Forelimb muscle (tissue), 1 donor: ENCODE results near the gene MATN4. TPM values are rescaled to one million over a fixed set of nuclear protein-coding genes. Genes with fewer than 3 reads are reported as not detected.
"Not testable (repeated sequence)": the region's sequence is repeated elsewhere in the genome, so short reads cannot be mapped to it uniquely, and the experiment has no call there.

Experiments
- DNase-seq: peaks from one replicate; pipeline ENCODE4 v3.0.0-alpha.2; 2013; ENCODE audit warnings: low read depth
- polyA plus RNA-seq: library from polyadenylated mRNA; unstranded; fragments of 120-200 nt; gene quantifications from one replicate; pipeline ENCODE4 v1.2.1, GENCODE V29; 2013; ENCODE audit not compliant: insufficient read length

MATN4 gene
- 0.57 TPM for polyA plus RNA-seq

- DNase-seq, result no peak
Observed at GRCh38 chr20:45308117-45308778, at the start of gene MATN4. MATN4 (minus strand) TSS chr20:45308299; CDS start chr20:45305582, 2,717 bp downstream.

GRCh38 chr20:45355209-45356084 is 47.3 kb upstream of the MATN4 start:
- DNase-seq, result no peak

GRCh38 chr20:45354423-45355208 is 46.5 kb upstream of the MATN4 start:
- DNase-seq, result no peak

GRCh38 chr20:45353746-45354145 is 45.6 kb upstream of the MATN4 start:
- DNase-seq, result no peak

GRCh38 chr20:45352729-45353128 is 44.6 kb upstream of the MATN4 start:
- DNase-seq, result no peak

- DNase-seq, result not testable (repeated sequence)
Observed at GRCh38 chr20:45350795-45351194, 42.7 kb upstream of the MATN4 start.

- DNase-seq, result no peak
Observed at GRCh38 chr20:45350217-45350616, 42.1 kb upstream of the MATN4 start.

- DNase-seq, result no peak
Observed at GRCh38 chr20:45347936-45348778, 40.1 kb upstream of the MATN4 start, which contains the start of gene SDC4. SDC4 (minus strand) TSS chr20:45348424; CDS start chr20:45348384, 40 bp downstream.

GRCh38 chr20:45347297-45347935 is 39.3 kb upstream of the MATN4 start:
- no peak for DNase-seq

- DNase-seq, result no peak
Observed at GRCh38 chr20:45346851-45347250, 38.8 kb upstream of the MATN4 start.

GRCh38 chr20:45346291-45346718 is 38.2 kb upstream of the MATN4 start:
- no peak for DNase-seq

GRCh38 chr20:45345104-45345936 is 37.2 kb upstream of the MATN4 start:
- DNase-seq, result no peak

GRCh38 chr20:45344168-45344860 is 36.2 kb upstream of the MATN4 start:
- no peak for DNase-seq

GRCh38 chr20:45343532-45344167 is 35.6 kb upstream of the MATN4 start:
- DNase-seq, result no peak

- DNase-seq, result no peak
Observed at GRCh38 chr20:45342855-45343531, 34.9 kb upstream of the MATN4 start.

GRCh38 chr20:45341939-45342854 is 34.1 kb upstream of the MATN4 start:
- DNase-seq, result no peak

- DNase-seq, result no peak
Observed at GRCh38 chr20:45341579-45341938, 33.5 kb upstream of the MATN4 start.
